ENCODE results near the gene USP36.

The USP36 gene

DNA sequence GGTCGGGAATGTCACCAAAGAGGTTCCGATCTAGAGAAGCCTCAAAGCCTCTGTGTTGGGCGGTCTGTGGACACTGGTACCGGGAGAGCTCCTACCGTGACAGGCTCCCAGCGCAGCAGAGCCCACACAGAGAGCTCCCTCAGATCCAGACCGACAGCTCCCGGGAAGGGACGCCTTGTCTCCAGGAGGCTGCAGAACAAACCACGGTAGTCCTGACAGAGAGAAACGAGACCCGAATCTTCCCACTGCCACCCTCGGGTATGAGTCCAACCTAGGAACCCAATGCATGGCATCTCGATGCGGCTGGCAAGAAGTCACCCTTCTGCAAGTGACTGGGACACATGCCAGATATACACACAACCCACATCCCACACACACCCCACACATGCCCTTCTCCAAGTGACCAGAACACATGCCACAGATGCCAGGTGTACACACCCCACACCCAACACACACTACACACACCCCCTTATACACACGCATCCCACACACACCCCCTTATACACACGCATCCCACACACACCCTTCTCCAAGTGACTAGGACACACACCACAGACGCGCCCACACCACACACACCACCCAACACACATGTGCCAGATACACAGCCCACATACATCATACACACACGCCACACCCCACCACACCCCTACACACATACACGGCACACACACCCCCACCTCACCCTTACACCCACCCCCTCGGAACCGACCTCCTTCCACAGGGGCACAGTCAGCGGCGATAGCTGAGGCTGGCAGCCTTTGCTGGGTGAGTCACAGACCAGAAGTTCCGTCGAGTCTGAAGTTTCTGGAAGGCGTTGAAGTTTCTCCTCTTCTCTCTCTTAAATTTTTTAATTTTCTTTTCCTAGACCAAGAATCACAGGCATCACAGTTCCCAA is 42.7 kb downstream of the USP36 start:
- peaks cover 93% of the 10 kb centered on the region for H3K36me3 ChIP-seq (ENCODE audit: insufficient read depth, insufficient read length, low read length)
- H3K9ac ChIP-seq (ENCODE audit: insufficient read length, low read depth), result no peak overlapping the region
- H3K4me1 ChIP-seq (ENCODE audit: insufficient read depth, insufficient read length), result no peaks in the 10 kb centered on the region
- no peak for TF ChIP-seq SUZ12 (IDR thresholded peaks at IDR 0.05; ENCODE audit: extremely low read depth, insufficient read depth, insufficient read length)
- TF ChIP-seq ZNF274 (IDR thresholded peaks at IDR 0.05; ENCODE audit: low read depth, low read length), result no peak
- TF ChIP-seq YY1 (IDR thresholded peaks at IDR 0.05; ENCODE audit: insufficient read depth, insufficient read length), result no peak
- H3K9me3 ChIP-seq (ENCODE audit: insufficient read depth, low read length), result no peaks in the 10 kb centered on the region
- no peaks in the 10 kb centered on the region for H3K27me3 ChIP-seq (ENCODE audit: insufficient read depth, insufficient read length)
- DNase-seq (ENCODE audit: low read depth, low spot score), result no peak
- no peak overlapping the region for H3K4me3 ChIP-seq (ENCODE audit: insufficient read length, low read depth)

DNA sequence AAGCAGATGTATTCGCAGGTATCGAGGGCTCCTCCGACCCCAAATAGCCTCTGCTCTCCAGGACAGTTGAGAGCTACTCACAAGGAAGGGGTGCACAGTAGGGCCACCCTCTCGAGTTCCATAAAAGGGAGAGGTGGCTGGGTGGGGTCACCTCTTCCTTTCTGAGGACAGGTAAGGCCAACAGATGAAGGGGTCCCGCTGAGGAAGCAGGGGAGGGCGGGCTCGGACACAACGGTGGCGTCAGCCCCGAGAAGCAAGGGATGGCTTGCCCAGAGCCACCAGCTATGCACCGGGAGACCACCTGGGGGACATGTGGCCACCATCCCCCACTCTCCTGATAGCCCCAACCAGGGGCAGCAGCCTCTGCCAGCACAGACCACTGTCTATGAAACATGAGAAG is 43.4 kb downstream of the USP36 start:
- no peak overlapping the region for H3K4me3 ChIP-seq (ENCODE audit: insufficient read length, low read depth)
- peaks cover 90% of the 10 kb centered on the region for H3K36me3 ChIP-seq (ENCODE audit: insufficient read depth, insufficient read length, low read length)
- no peaks in the 10 kb centered on the region for H3K27me3 ChIP-seq (ENCODE audit: insufficient read depth, insufficient read length)
- no peak for DNase-seq (ENCODE audit: low read depth, low spot score)
- no peak overlapping the region for H3K9ac ChIP-seq (ENCODE audit: insufficient read length, low read depth)
- TF ChIP-seq YY1 (IDR thresholded peaks at IDR 0.05; ENCODE audit: insufficient read depth, insufficient read length), result no peak
- TF ChIP-seq ZNF274 (IDR thresholded peaks at IDR 0.05; ENCODE audit: low read depth, low read length), result no peak
- no peak for TF ChIP-seq SUZ12 (IDR thresholded peaks at IDR 0.05; ENCODE audit: extremely low read depth, insufficient read depth, insufficient read length)
- H3K4me1 ChIP-seq (ENCODE audit: insufficient read depth, insufficient read length), result no peaks in the 10 kb centered on the region
- H3K9me3 ChIP-seq (ENCODE audit: insufficient read depth, low read length), result no peaks in the 10 kb centered on the region

DNA sequence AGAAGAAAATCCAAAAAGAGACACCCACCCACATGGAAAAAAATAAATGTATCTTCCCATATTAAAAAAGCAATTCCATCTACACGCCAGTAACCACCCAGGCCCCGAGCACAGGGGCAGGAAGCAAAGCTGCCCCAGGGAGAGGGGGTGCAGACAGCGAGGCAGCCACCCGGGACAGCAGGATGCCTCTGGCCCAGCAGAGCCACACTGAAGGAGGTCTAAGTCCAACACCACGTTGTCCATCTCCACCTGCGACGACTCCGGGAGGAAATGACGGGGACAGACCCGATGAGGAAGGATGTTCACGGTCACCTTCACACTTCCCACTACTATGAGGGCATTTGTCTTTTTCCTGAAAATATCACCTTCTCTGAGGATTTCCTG is 44.1 kb downstream of the USP36 start:
- Histone ChIP-seq H3K36me3 (ENCODE audit: insufficient read depth, insufficient read length, low read length) (peaks cover 91% of the 10 kb centered on the region), H3K27me3 (ENCODE audit: insufficient read depth, insufficient read length) (no peaks in the 10 kb centered on the region), H3K9ac (ENCODE audit: insufficient read length, low read depth) (no peak overlapping the region), H3K4me1 (ENCODE audit: insufficient read depth, insufficient read length) (no peaks in the 10 kb centered on the region), H3K9me3 (ENCODE audit: insufficient read depth, low read length) (no peaks in the 10 kb centered on the region), H3K4me3 (ENCODE audit: insufficient read length, low read depth) (no peak overlapping the region)
- no peak for TF ChIP-seq SUZ12 (IDR thresholded peaks at IDR 0.05; ENCODE audit: extremely low read depth, insufficient read depth, insufficient read length)
- no peak for TF ChIP-seq ZNF274 (IDR thresholded peaks at IDR 0.05; ENCODE audit: low read depth, low read length)
- no peak for TF ChIP-seq YY1 (IDR thresholded peaks at IDR 0.05; ENCODE audit: insufficient read depth, insufficient read length)
- DNase-seq (ENCODE audit: low read depth, low spot score), result no peak

DNA sequence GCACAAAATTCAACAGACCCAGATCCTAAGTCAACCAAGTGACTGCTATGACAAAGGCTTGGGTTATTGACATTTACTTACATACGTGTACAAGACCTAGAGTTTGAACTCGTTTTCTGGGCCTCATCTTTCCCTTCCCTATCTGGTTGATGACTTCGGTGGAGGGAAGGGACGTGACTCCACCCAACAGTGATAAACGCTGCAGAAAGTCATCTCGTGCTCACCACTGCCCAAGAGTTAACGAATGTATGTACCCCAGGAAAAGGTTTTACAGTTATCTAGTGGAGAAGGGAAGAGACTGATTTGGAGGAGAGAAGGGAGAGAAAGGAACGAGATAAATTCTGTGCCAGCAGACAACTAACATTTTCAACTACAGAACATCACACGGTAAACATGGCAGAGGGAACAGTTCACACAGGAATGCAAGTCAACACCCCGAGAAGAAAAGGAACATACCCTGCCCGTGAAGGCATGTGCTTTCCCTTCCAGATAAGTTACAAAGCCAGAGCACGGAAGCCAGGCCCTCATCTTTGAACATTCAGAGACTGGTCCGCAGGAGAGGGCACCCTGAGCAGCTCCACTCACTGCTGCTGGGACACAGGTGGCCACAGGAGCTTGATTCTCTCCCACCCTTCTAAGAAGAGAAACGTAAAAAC is 44.6 kb downstream of the USP36 start:
- no peak overlapping the region for H3K9ac ChIP-seq (ENCODE audit: insufficient read length, low read depth)
- TF ChIP-seq YY1 (IDR thresholded peaks at IDR 0.05; ENCODE audit: insufficient read depth, insufficient read length), result no peak
- no peak for TF ChIP-seq SUZ12 (IDR thresholded peaks at IDR 0.05; ENCODE audit: extremely low read depth, insufficient read depth, insufficient read length)
- no peak for TF ChIP-seq ZNF274 (IDR thresholded peaks at IDR 0.05; ENCODE audit: low read depth, low read length)
- no peaks in the 10 kb centered on the region for H3K4me1 ChIP-seq (ENCODE audit: insufficient read depth, insufficient read length)
- no peak for DNase-seq (ENCODE audit: low read depth, low spot score)
- peaks cover 86% of the 10 kb centered on the region for H3K36me3 ChIP-seq (ENCODE audit: insufficient read depth, insufficient read length, low read length)
- H3K4me3 ChIP-seq (ENCODE audit: insufficient read length, low read depth), result no peak overlapping the region
- H3K9me3 ChIP-seq (ENCODE audit: insufficient read depth, low read length), result no peaks in the 10 kb centered on the region
- H3K27me3 ChIP-seq (ENCODE audit: insufficient read depth, insufficient read length), result no peaks in the 10 kb centered on the region

DNA sequence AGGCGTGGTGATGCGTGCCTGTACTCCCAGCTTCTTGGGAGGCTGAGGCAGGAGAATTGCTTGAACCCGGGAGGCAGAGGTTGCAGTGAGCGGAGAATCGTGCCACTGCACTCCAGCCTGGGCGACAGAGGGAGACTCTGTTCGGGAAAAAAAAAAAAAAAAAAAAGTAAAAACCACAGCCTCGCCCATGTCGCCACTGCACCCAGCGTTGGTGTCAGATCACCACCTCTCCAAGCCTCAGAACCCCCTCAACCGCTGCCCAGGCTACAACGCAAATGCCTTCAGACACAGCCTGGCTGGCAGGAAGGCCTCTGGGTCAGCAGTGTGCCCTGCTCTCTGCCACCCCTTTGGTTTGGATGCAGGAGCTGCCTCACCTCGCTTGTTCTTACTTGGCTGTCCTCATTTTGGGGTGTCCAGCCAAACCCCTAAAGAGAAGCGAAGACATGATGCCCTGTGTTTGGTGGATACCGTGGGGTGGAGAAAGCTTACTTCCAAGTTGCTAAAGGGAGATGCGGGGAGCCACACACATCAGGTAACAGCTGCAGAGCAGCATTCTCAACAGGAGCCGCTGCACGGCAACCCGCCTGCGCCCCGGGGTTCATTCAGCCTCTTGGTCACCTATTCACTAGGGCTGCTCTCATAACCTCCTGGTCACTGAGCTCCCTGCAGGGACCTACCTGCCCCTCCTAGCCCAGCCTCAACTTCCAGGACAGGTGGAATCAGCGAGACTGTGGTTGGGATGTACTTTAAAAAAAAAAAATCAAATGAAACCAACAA is 45.6 kb downstream of the USP36 start:
- H3K9me3 ChIP-seq (ENCODE audit: insufficient read depth, low read length), result no peaks in the 10 kb centered on the region
- H3K9ac ChIP-seq (ENCODE audit: insufficient read length, low read depth), result no peak overlapping the region
- H3K4me3 ChIP-seq (ENCODE audit: insufficient read length, low read depth), result no peak overlapping the region
- H3K4me1 ChIP-seq (ENCODE audit: insufficient read depth, insufficient read length), result no peaks in the 10 kb centered on the region
- no peak for DNase-seq (ENCODE audit: low read depth, low spot score)
- H3K27me3 ChIP-seq (ENCODE audit: insufficient read depth, insufficient read length), result no peaks in the 10 kb centered on the region
- no peak for TF ChIP-seq YY1 (IDR thresholded peaks at IDR 0.05; ENCODE audit: insufficient read depth, insufficient read length)
- peaks cover 84% of the 10 kb centered on the region for H3K36me3 ChIP-seq (ENCODE audit: insufficient read depth, insufficient read length, low read length)

DNA sequence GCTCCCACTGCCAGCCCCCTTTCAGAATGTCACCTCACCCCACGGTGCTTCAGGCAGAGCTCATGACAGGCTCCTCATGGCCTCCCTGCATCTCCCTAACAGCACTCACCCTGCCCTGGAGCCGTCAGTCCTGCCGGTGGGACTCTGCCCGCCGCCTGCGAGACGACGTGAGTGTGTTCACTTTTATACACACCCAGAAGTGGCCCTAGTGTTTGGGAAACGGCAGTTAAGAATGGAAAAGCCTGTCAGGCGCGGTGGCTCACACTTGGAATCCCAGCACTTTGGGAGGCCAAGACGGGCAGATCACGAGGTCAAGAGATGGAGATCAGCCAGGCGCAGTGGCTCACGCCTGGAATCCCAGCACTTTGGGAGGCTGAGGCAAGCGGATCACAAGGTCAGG is 46.2 kb downstream of the USP36 start:
- no peaks in the 10 kb centered on the region for H3K9me3 ChIP-seq (ENCODE audit: insufficient read depth, low read length)
- no peaks in the 10 kb centered on the region for H3K27me3 ChIP-seq (ENCODE audit: insufficient read depth, insufficient read length)
- peaks cover 78% of the 10 kb centered on the region for H3K36me3 ChIP-seq (ENCODE audit: insufficient read depth, insufficient read length, low read length)

DNA sequence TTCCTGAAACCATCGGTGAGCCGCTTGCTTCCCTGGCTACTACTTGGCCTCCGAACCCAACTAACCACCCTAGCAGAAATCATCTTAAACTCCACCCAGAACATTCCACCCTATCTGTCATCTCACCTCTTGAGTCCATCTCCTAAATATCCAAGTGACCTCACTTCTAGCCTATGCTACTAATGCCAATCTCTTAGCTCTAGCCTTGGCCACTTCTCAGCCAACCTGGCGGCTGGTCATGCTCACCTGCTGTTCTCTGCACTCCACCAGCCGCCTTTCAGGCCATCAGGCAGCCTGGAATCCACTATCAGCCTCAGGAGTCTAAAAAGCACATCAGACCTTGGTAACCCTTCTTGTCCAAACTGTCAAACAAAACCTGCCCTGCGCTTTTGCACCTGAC is 46.6 kb downstream of the USP36 start:
- Histone ChIP-seq H3K36me3 (ENCODE audit: insufficient read depth, insufficient read length, low read length) (peaks cover 73% of the 10 kb centered on the region), H3K4me3 (ENCODE audit: insufficient read length, low read depth) (no peak overlapping the region), H3K4me1 (ENCODE audit: insufficient read depth, insufficient read length) (peaks cover 6% of the 10 kb centered on the region), H3K27me3 (ENCODE audit: insufficient read depth, insufficient read length) (no peaks in the 10 kb centered on the region), H3K9me3 (ENCODE audit: insufficient read depth, low read length) (no peaks in the 10 kb centered on the region), H3K9ac (ENCODE audit: insufficient read length, low read depth) (no peak overlapping the region)
- TF ChIP-seq SUZ12 (IDR thresholded peaks at IDR 0.05; ENCODE audit: extremely low read depth, insufficient read depth, insufficient read length), result no peak
- no peak for TF ChIP-seq YY1 (IDR thresholded peaks at IDR 0.05; ENCODE audit: insufficient read depth, insufficient read length)
- no peak for TF ChIP-seq ZNF274 (IDR thresholded peaks at IDR 0.05; ENCODE audit: low read depth, low read length)
- no peak for DNase-seq (ENCODE audit: low read depth, low spot score)

More for the DNA sequence above, 46.2 kb downstream of the USP36 start:
- no peak overlapping the region for H3K4me3 ChIP-seq (ENCODE audit: insufficient read length, low read depth)
- no peak overlapping the region for H3K9ac ChIP-seq (ENCODE audit: insufficient read length, low read depth)
- peaks cover 5% of the 10 kb centered on the region for H3K4me1 ChIP-seq (ENCODE audit: insufficient read depth, insufficient read length)
- no peak for DNase-seq (ENCODE audit: low read depth, low spot score)
- TF ChIP-seq SUZ12 (IDR thresholded peaks at IDR 0.05; ENCODE audit: extremely low read depth, insufficient read depth, insufficient read length) (no peak), YY1 (IDR thresholded peaks at IDR 0.05; ENCODE audit: insufficient read depth, insufficient read length) (no peak), ZNF274 (IDR thresholded peaks at IDR 0.05; ENCODE audit: low read depth, low read length) (no peak)
